Smooth muscle cell (in vitro differentiated cells): ENCODE results near the gene CDK19. TPM values are rescaled to one million over a fixed set of nuclear protein-coding genes. Genes with fewer than 3 reads are reported as not detected.

Experiments
- DNase-seq: peaks from one replicate; lab custom pipeline; 2025; ENCODE audit not compliant: unreplicated experiment; lab: John Stamatoyannopoulos, UW
- H2AFZ ChIP-seq: fragments of 200-600 bp; sonication (generic); 2 replicates; pipeline ENCODE4 v1.6.0; 2016; ENCODE audit warnings: antibody characterized with exemption, low read depth, mild to moderate bottlenecking
- H3F3A ChIP-seq: fragments of 200-600 bp; sonication (generic); 2 replicates; pipeline ENCODE4 v1.6.0; 2017; ENCODE audit warnings: antibody characterized with exemption, low read depth
- H3K27ac ChIP-seq: fragments of 200-600 bp; sonication (generic); 2 replicates; pipeline ENCODE4 v1.5.1; 2016; ENCODE audit warnings: low read depth, mild to moderate bottlenecking
- H3K27me3 ChIP-seq: fragments of 200-600 bp; sonication (generic); 2 replicates; pipeline ENCODE4 v1.6.1; 2016; ENCODE audit warnings: low read depth, mild to moderate bottlenecking
- H3K36me3 ChIP-seq: fragments of 200-600 bp; sonication (generic); 2 replicates; pipeline ENCODE4 v1.5.1; 2016; ENCODE audit warnings: low read depth
- H3K4me1 ChIP-seq: fragments of 200-600 bp; sonication (generic); 2 replicates; pipeline ENCODE4 v1.5.1; 2016; ENCODE audit warnings: low read depth
- H3K4me2 ChIP-seq: fragments of 200-600 bp; sonication (generic); 2 replicates; pipeline ENCODE4 v1.6.0; 2016; ENCODE audit warnings: mild to moderate bottlenecking
- H3K4me3 ChIP-seq: fragments of 200-600 bp; sonication (generic); 2 replicates; pipeline ENCODE4 v1.5.1; 2016; ENCODE audit warnings: mild to moderate bottlenecking
- H3K79me2 ChIP-seq: fragments of 200-600 bp; sonication (generic); 2 replicates; pipeline ENCODE4 v1.6.0; 2016; ENCODE audit warnings: low read depth, mild to moderate bottlenecking
- H3K9ac ChIP-seq: fragments of 200-600 bp; sonication (generic); 2 replicates; pipeline ENCODE4 v1.6.0; 2016; ENCODE audit warnings: low read depth
- H3K9me3 ChIP-seq: fragments of 200-600 bp; sonication (generic); replicated peaks from 2 replicates; pipeline ENCODE4 v1.5.1; 2016; ENCODE audit warnings: low read depth
- H4K20me1 ChIP-seq: fragments of 200-600 bp; sonication (generic); 2 replicates; pipeline ENCODE4 v1.6.0; 2016; ENCODE audit warnings: low read depth
- CTCF ChIP-seq: fragments of 200-600 bp; sonication (generic); IDR thresholded peaks from 2 replicates; pipeline ENCODE4 v1.5.1; 2017; ENCODE audit warnings: borderline replicate concordance, mild to moderate bottlenecking, antibody characterized with exemption; ENCODE audit not compliant: insufficient read depth, poor library complexity, severe bottlenecking
- WGBS: methylation state at CpG from one replicate; pipeline ENCODE4 v1.1.7; 2016; ENCODE audit warnings: low lambda C conversion rate; 5-methylcytosine and 5-hydroxymethylcytosine counted together
- polyA plus RNA-seq: library from polyadenylated mRNA; unstranded; fragments of >200 nt; fragmentation: Nextera tagmentation; extraction: Ambion mirVana; gene quantifications from 2 replicates; pipeline ENCODE4 v1.2.1, GENCODE V29; 2016
- total RNA-seq: library from RNA; depleted of rRNA; stranded (reverse); fragments of >200 nt; gene quantifications from 2 replicates; pipeline ENCODE4 v1.2.3, GENCODE V29; 2014

CDK19 gene
- total and polyA plus RNA-seq, 2 experiments from 2014 or later: 3.7 to 14.0 TPM

- H3K9ac ChIP-seq: no peak overlapping the region
- H3K36me3 ChIP-seq: no peaks in the 10 kb centered on the region
- H3K4me1 ChIP-seq: no peaks in the 10 kb centered on the region
- H2AFZ ChIP-seq: no peak overlapping the region
- DNase-seq: no peak
- TF ChIP-seq CTCF: no peak
- whole genome bisulfite sequencing: 92% methylated on average over 7 of the region's 7 CpGs
- no peaks in the 10 kb centered on the region for H3K9me3 ChIP-seq
- no peak overlapping the region for H3K4me3 ChIP-seq
- no peak overlapping the region for H3K27ac ChIP-seq
- H3K79me2 ChIP-seq: no peaks in the 10 kb centered on the region
- H3F3A ChIP-seq: no peaks in the 10 kb centered on the region
- H4K20me1 ChIP-seq: no peaks in the 10 kb centered on the region
- H3K4me2 ChIP-seq: no peak overlapping the region
- no peaks in the 10 kb centered on the region for H3K27me3 ChIP-seq
Measured at GRCh38 chr6:110567957-110568696, 247.1 kb downstream of the CDK19 start.

GRCh38 chr6:110566346-110567125 is 248.7 kb downstream of the CDK19 start:
- no peaks in the 10 kb centered on the region for H3F3A ChIP-seq
- no peak overlapping the region for H3K27ac ChIP-seq
- no peaks in the 10 kb centered on the region for H3K36me3 ChIP-seq
- no peak overlapping the region for H3K4me2 ChIP-seq
- H2AFZ ChIP-seq: no peak overlapping the region
- H3K4me1 ChIP-seq: no peaks in the 10 kb centered on the region
- no peaks in the 10 kb centered on the region for H3K79me2 ChIP-seq
- no peaks in the 10 kb centered on the region for H4K20me1 ChIP-seq
- no peaks in the 10 kb centered on the region for H3K9me3 ChIP-seq
- WGBS: 59% methylated on average over 7 of the region's 7 CpGs
- no peak overlapping the region for H3K9ac ChIP-seq
- TF ChIP-seq CTCF: no peak
- DNase-seq: no peak
- no peaks in the 10 kb centered on the region for H3K27me3 ChIP-seq
- H3K4me3 ChIP-seq: no peak overlapping the region

- Histone ChIP-seq H3F3A (no peaks in the 10 kb centered on the region), H3K9ac (no peak overlapping the region), H3K4me3 (no peak overlapping the region), H3K4me2 (no peak overlapping the region), H3K9me3 (no peaks in the 10 kb centered on the region), H3K27ac (no peak overlapping the region), H3K79me2 (no peaks in the 10 kb centered on the region), H3K36me3 (no peaks in the 10 kb centered on the region), H3K4me1 (no peaks in the 10 kb centered on the region), H2AFZ (no peak overlapping the region), H3K27me3 (no peaks in the 10 kb centered on the region), H4K20me1 (no peaks in the 10 kb centered on the region)
- no peak for TF ChIP-seq CTCF
- 93% methylated on average over 6 of the region's 6 CpGs for WGBS
- DNase-seq: no peak
Measured at GRCh38 chr6:110564703-110565421, 250.4 kb downstream of the CDK19 start.
